ENCODE measurements around the gene FXYD6. TPM values are rescaled to one million over a fixed set of nuclear protein-coding genes. Genes with fewer than 3 reads are reported as not detected.

FXYD6 gene
- total and polyA plus RNA-seq, 9 of the 15 experiments (the other 6 are each of a cell fraction or from before 2014, with no cell fraction given), result 0.07 to 0.35 TPM; not detected in 7

- no peak for TF ChIP-seq ZNF146 (CRISPR knock-in tag; IDR thresholded peaks at IDR 0.05; ENCODE audit: unreplicated experiment)
- TF ChIP-seq STAG1 (CRISPR knock-in tag; IDR thresholded peaks at IDR 0.05; ENCODE audit: borderline replicate concordance), result no peak; the same call in 1 of the 2 replicates
- TF ChIP-seq FOXJ2 (tag; IDR thresholded peaks at IDR 0.05), result no peak
- TF ChIP-seq STAT5B (CRISPR knock-in tag; IDR thresholded peaks at IDR 0.05), result no peak
- no peak for TF ChIP-seq HOMEZ (CRISPR knock-in tag; IDR thresholded peaks at IDR 0.05)
- no peak for TF ChIP-seq MTA1 (IDR thresholded peaks at IDR 0.05; ENCODE audit: borderline replicate concordance)
- no peak for TF ChIP-seq CEBPB (tag; IDR thresholded peaks at IDR 0.05)
- no peak for TF ChIP-seq ZBTB49 (CRISPR knock-in tag; IDR thresholded peaks at IDR 0.05; ENCODE audit: borderline replicate concordance)
- TF ChIP-seq NR2C2 (CRISPR knock-in tag; IDR thresholded peaks at IDR 0.05), result no peak
- no peak for TF ChIP-seq NR2C2 (tag; IDR thresholded peaks at IDR 0.05)
- TF ChIP-seq THRB (CRISPR knock-in tag; conservative IDR thresholded peaks at IDR 0.05), result peak; percentile 89
- TF ChIP-seq ZNF584 (CRISPR knock-in tag; IDR thresholded peaks at IDR 0.05; ENCODE audit: low read depth), result no peak
- TF ChIP-seq KHSRP (IDR thresholded peaks at IDR 0.05), result 0 out of 2 replicates have a peak, but pooled peaks have one; percentile 17
- TF ChIP-seq ATF3 (IDR thresholded peaks at IDR 0.05), result no peak
- no peak for TF ChIP-seq ATF3 (CRISPR knock-in tag; conservative IDR thresholded peaks at IDR 0.05)
- no peak for TF ChIP-seq SLC30A9 (CRISPR knock-in tag; IDR thresholded peaks at IDR 0.05)
- TF ChIP-seq ETV6 (IDR thresholded peaks at IDR 0.05; ENCODE audit: borderline replicate concordance in 1 of 2, low read depth in 2 of 2, low read length in 1 of 2), result no peak
- TF ChIP-seq ETV6 (CRISPR knock-in tag; IDR thresholded peaks at IDR 0.05; ENCODE audit: borderline replicate concordance), result no peak
- no peak for TF ChIP-seq KAT7 (CRISPR knock-in tag; IDR thresholded peaks at IDR 0.05; ENCODE audit: borderline replicate concordance)
- no peak for TF ChIP-seq PHTF2 (CRISPR knock-in tag; IDR thresholded peaks at IDR 0.05)
- TF ChIP-seq ZNF324 (CRISPR knock-in tag; IDR thresholded peaks at IDR 0.05), result no peak
- no peak for TF ChIP-seq LEF1 (IDR thresholded peaks at IDR 0.05)
- TF ChIP-seq BHLHE40 (IDR thresholded peaks at IDR 0.05; ENCODE audit: low read length), result peak; percentile 22; the same call in 1 of the 2 replicates
- peak; percentile 26 to 42; a peak in 1 of 4 replicates for TF ChIP-seq TRIM24 (IDR thresholded peaks at IDR 0.05)
Observed at GRCh38 chr11:117809236-117810055, 67.0 kb downstream of the FXYD6 start (continued).

Data from K562 (cell line).